ENCODE measurements around the gene AP4M1. TPM values are rescaled to one million over a fixed set of nuclear protein-coding genes. Genes with fewer than 3 reads are reported as not detected.

The AP4M1 gene
- total and polyA plus RNA-seq, 10 of the 15 experiments (the other 5 are each of a cell fraction or from before 2014, with no cell fraction given), result 0.77 to 16.1 (median 13.0) TPM

- no peaks in the 10 kb centered on the region for H3K9me3 ChIP-seq (replicated peaks; ENCODE audit: control insufficient read depth, insufficient read depth, low read length)
- intact Hi-C loops (cut with micrococcal nuclease; ENCODE audit: unreplicated experiment), result no loop called here
- H2AFZ ChIP-seq (ENCODE audit: control insufficient read depth, low read depth, low read length), result no peak overlapping the region
- ChIA-PET SMC1A (ENCODE audit: uncharacterized antibody, unreplicated experiment) (no interaction called here), RAD21 (ENCODE audit: unreplicated experiment) (interaction anchor here (0.7 kb wide), 1 partner anchor 12 kb away, joined by 3 read pairs; no protein-coding TSS in a partner anchor), CTCF (no interaction called here), POLR2A (interaction anchor here (0.6 to 1.2 kb wide), 3 partner anchors 10 to 114 kb away, joined by 3 to 7 read pairs (median 3); no protein-coding TSS in a partner anchor)
- DNase-seq (ENCODE audit: low read depth, low spot score) (no peak), FAIRE-seq (no peak), ATAC-seq (no peak)
- H3K4me3 ChIP-seq, result no peak overlapping the region
- H3K4me2 ChIP-seq (ENCODE audit: control insufficient read depth, insufficient read depth), result no peak overlapping the region
- no peaks in the 10 kb centered on the region for H4K20me1 ChIP-seq (ENCODE audit: control insufficient read depth, insufficient read depth)
- H3K79me2 ChIP-seq (ENCODE audit: control insufficient read depth, insufficient read depth, low read length), result peaks cover 5% of the 10 kb centered on the region
- in situ Hi-C loops (cut with MboI), result no loop called here
- BruUV-seq (replicated peaks), result no TSS peak
- WGBS (ENCODE audit: insufficient coverage, insufficient replicate concordance, low lambda C conversion rate, missing lambda C conversion rate), result 98% methylated on average over 7 of the region's 7 CpGs
- H3K27ac ChIP-seq (ENCODE audit: control insufficient read depth, insufficient read depth), result no peak overlapping the region
- no peaks in the 10 kb centered on the region for H3K4me1 ChIP-seq (ENCODE audit: control insufficient read depth, insufficient read depth, low read length)
- no peaks in the 10 kb centered on the region for H3K27me3 ChIP-seq (replicated peaks in 1 of 2; ENCODE audit: control insufficient read depth in 2 of 2, insufficient read depth in 2 of 2, low read length in 1 of 2)
- TF ChIP-seq CREB1 (IDR thresholded peaks at IDR 0.05; ENCODE audit: low read depth) (no peak), SKIL (IDR thresholded peaks at IDR 0.05; ENCODE audit: low read depth, poor library complexity, severe bottlenecking) (no peak), SUZ12 (IDR thresholded peaks at IDR 0.05; ENCODE audit: unreplicated experiment) (no peak), MTA2 (IDR thresholded peaks at IDR 0.05; ENCODE audit: low read depth) (no peak), ATF3 (IDR thresholded peaks at IDR 0.05; ENCODE audit: borderline replicate concordance, extremely low read depth, low read depth, low read length) (no peak), FOXK2 (IDR thresholded peaks at IDR 0.05) (no peak)
- H3K36me3 ChIP-seq (ENCODE audit: control insufficient read depth in 2 of 2, insufficient read depth in 2 of 2, low read length in 1 of 2), result peaks cover 3 to 5% of the 10 kb centered on the region in 2 experiments; a peak in 3 of 4 replicates
- no peak overlapping the region for H3K9ac ChIP-seq (ENCODE audit: control insufficient read depth, insufficient read depth, low read length)
Measured at GRCh38 chr7:100115026-100115425, 13.6 kb downstream of the AP4M1 start.
